Activated CD8-positive, alpha-beta memory T cell treated with anti-CD3 and anti-CD28 coated beads for 4 hours (primary cell): ENCODE measurements around the gene FGD3.

ENCODE experiments used
- DNase-seq, 2 donors: peaks; one replicate each; pipeline ENCODE4 v3.0.0-alpha.2; 2020; ENCODE audit warnings: low read depth in 2 of 2

The FGD3 gene

DNA sequence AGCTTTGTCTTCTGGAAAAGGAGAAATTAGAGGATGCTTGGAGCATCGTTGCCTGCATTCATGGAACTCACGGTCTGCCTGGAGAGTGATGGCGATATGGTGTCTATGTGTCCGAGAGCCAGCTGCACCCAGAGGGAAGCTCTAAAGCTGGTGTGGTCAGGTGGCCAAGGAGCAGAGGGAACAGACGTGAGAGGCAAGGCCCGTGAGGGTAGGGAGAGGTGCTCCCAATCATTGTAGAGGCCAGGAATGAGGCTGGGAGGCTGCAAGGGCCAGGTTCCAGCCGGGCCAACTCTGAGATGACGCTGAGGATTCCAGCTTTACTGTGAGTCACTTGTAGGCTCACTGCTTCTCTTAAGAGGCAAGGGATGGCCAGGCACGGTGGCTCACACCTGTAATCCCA lies 7.6 kb downstream of the FGD3 start:
- no peak for DNase-seq

DNA sequence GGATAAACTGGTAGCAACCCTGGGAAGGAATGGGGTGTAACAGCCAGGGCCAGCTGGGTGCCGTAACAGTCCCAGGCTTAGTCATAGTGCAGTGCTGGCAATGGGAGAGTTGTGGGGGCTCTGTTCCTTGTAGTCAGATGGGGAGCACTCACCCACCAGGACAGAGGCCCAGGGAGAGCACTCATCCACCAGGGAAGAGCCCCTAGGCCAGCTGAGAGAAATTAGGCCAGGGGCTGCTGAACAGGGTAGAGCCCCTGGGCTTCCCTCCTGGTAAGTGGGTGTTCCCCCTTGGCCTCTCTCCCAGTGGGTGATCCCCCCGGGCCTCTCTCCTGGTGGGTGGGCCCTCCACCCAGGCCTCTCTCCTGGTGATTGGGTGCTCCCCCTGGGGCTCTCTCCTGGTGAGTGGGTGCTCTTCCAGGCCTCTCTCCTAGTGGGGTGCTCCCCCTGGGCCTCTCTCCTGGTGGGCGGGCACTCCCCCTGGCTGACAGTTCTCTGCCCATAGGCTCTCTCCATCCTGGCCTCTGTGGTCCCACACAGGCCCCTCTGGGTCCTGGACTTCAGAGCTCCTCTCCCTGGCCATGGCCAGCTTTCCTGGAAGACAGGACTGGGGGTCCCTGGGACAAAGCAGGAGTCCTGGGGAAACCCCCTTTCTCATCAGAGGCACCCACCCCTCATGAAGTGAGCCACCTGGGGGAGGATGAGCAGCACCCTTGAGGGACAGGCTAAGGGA lies 13.4 kb downstream of the FGD3 start:
- no peak for DNase-seq

DNA sequence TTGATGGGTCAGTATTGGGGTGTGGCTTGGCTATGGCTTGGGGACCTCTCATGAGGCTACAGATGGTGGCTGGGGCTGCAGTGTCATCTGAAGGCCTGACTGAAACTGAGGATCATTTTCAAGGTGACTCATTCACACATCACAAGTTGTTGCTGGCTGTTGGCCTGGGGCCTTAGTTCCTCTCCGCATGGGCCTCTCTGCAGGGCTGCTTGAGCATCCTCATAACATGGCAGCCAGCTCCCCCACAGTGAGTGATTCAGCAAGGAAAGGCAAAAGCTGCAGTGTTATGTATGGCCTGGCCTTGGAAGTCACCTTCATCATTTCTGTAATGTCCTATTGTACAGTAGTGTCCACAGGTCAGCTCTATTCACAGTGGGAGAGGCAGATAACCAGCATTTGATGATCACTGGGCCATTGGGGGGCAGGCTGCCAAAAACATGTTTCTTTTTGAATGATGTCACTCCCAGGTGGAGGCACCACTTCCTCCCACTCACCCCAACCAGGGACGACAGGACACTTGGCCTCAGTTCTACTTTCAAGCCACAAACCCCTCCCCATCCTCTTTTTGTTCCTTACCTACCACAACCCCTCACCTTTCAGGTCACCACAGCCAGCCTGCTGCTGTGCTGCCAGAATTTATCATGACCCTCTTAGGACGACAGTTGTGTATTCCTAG lies 14.4 kb downstream of the FGD3 start:
- DNase-seq, result no peak

DNA sequence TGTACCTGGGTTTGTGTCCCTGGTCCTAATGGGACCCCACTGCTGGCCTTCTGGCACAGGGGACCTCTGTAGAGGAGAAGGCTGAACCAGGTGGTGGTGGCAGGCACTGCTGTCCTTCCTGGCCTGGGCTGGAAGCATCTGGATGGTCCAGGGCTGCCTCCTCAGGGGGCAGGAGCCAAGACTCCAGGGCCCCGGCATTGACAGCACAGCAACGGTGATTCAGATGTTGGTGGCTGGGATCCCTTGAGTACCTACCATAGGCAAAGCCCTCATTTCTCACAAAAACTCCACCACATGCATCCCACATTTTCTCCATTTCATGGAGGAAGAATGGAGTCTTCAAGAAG lies 15.0 kb downstream of the FGD3 start:
- no peak for DNase-seq

DNA sequence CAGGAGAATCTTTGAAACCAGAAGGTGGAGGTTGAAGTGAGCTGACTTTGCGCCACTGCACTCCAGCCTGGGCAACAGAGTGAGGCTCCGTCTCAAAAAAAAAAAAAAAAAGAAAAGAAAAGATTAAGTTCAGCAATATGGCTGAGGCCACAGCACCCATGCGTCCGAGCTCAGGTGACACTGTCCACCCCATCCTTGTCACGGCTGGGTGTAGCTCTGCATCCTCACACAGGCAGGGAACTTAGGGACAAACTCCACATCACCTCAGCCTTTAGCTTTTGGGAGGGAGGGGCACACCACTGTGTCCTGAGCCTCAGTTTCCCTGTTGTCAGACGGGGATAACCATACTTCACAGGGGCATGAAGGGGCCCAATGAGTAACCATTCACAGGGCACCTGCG lies 15.5 kb downstream of the FGD3 start:
- DNase-seq, result no peak

DNA sequence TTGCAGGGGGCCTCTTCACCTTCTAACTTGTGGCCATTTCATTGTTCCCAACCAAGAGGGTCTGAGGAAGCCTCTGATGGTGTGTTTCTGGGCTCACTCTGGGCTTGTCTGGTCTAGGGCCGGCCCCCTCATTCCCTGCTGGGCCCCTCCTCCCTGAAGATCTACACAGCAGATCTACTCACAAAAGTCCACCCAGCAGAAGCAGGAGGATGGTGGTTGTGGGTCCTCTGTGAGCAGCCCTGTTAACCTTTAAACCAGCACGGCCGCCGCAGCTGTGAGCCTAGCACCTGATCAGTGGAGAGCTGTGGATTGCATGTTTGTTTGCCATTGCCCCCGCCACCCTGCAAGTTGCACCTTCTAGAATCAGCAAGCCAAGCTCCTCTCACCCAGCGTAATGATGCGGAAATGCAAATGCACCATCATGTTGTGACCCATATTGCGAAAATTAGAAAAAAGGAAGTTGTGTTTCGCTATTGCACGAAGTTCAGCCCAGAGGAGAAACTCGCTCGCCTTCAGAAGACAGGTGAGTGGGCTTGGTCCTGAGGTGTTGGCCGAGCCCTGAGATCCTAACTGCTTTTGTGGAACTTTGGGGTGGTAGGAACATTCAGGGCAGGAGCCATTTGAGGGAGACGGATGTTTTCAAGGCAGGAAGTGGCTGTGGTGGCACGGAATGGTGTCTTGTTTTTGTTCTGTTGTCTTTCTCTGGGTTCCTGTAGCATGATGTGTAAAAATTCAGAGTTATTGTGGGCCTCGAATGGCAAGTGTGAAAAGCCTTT lies 16.7 kb downstream of the FGD3 start:
- DNase-seq, result peak; percentile 36 to 51

DNA sequence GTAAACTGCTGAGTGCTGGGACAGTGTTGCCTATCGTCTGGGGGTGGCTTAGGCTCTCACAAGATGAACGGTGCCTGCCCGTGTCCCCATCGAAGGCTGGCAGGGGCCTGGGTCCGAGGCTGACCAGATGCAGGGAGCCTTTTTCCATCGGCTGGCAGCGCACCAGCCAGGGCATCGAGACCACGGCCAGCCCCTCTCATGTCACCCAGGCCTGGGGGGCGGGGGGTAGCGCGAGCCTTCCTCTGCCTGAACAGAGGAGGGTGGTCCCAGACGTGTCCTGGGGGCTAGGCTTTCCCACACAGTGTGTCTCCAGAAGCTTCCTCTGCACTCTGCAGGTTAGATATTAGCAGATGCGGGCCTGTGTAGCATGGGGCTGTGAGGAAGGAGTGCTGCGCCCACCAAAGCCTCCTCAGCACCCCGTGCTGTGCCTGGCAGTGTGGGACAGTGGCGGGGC lies 17.3 kb downstream of the FGD3 start:
- no peak for DNase-seq

DNA sequence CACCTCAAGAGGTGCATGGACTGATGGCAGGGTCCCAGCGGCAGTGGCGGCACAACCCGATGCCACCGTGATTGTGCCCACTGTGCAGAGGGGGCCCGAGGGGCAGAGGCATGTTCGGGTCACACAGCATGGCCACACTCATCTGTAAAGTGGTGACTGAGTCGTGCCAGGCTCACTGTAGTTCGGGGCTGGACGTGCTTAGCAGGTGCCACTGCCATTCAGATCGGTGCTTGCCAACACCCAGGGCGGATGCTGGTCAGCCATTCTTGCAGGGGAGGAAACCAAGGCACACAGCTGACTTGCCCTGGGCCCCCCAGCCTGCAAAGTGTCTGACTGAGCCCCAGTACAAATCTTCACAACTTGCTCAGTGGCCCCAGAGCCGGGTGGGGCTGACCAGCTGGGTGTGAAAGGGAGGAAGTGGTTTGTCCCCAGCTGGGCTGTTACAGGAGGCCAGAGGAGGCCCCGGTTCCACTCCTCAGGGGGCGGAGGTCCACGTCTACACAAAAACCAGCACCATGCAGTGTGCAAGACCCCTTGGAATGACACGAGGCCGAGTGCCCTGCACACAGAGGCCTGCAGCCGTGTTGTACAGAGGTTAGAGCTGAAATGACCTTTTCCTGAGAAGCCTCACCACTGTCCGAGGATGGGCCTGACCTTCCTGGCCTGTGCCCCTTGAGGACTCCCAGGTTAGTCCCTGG lies 17.9 kb downstream of the FGD3 start:
- DNase-seq, result no peak

DNA sequence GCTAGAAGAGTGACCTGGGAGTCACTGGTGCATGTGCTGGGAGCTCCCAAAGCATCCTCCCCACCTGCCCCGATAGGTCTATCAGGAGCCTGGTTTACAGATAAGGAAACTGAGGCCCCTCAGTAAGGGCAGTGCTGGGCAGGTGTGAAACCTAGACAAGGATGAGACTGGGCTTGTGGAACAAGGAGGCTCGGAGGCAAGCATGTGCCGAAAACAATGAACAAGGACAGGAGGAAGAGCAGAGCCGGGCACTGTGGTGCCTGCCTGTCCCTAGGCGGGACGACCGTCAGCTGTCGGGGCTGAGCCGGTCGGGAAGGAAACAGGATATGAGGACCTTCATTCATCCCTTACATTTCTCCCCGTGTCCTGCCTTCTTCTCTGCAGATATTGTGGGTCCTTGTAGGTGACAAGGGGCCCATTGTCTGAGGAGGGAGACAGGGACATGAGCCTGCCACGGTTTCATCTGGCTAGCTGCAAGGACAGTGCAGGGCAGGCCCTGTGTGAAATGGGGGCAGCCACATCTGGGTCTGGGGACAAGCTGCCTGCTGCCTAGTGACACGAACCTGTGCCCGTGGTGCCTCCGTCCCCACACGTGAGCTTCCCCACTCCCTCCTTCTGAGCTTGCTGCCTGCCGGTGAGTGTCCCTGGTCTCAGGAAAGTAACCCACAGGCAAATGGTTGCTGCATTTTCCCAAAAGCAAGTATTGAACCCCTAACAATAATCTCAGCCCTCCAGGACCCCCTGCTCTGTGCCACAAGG lies 18.6 kb downstream of the FGD3 start:
- DNase-seq, result no peak

DNA sequence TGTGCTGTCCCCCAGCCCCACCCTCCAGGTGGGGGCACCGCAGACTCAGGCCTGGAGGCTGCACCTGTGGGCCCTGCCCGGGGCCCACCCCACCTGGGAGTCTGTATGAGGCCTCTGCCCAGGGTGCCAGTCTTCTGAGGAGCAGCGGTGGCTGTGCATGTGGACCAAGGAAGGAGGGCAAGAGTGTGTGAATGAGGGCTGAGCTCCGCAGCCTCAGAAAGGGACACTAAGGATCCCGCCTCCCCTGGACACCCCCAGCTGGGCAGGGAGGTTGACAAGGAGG lies 19.1 kb downstream of the FGD3 start:
- no peak for DNase-seq

DNA sequence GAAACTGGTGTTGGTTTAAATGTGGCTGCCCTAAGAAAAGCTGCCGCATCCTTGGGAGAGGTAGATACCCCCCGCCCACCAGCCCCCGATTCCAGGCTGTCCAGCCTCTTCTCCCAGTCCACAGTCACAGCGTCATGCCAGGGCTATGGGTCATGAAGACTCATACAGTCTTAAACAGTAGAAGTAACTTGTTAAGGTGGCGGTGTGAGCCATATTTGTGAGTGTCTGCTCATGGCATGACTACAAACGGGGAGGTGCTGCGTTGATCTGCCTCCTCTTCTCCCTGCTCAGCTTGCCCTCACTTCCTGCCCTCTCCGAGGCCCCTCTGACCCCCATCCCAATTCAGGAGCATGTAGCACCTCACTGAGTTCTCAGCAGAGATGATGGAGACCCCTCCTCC lies 20.8 kb downstream of the FGD3 start:
- no peak for DNase-seq

DNA sequence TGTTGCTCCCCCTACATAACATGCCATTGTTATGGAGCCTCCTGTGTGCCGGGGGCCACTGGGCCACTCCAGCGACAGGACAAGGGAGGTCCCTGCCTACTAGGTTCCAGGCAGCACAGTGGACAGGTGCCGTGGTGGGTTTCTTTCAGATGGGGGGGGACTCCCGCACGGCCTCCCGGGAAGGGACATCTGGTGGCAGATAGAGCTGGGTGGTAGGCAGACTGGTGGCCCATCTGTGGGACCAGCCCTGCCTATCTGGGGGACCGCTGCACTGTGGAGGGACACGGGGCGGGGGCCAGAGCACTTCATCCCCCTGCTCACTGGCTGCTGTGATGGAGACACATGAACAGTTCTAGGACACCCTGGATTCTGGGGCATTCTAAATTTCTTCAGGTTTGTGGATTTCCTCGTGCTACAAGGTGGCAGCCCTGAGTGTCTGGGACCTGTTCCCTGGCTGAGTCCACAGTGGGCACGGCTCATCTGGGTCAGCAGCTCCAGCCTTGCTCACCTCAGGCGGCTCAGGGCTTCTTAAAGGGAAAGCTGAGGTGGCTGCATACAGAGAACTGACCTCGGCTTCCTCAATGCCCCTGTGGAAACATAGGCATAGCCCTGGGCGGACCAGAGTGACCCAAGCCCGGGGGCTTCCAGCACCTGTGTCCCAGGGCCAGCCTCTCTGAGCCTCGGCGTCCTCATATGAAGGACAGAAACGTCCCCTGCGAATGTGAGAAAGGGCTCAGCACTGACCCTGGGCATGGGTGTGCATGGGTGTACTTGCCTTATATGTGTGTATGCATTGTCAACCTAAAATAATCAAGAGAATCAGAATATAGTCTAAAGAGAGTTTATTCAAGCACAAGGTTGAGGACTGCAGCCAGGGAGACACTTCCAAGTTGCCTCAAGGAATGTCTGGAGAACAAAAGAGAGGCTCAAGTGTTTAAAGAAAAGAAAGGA lies 22.5 kb downstream of the FGD3 start:
- DNase-seq, result no peak

DNA sequence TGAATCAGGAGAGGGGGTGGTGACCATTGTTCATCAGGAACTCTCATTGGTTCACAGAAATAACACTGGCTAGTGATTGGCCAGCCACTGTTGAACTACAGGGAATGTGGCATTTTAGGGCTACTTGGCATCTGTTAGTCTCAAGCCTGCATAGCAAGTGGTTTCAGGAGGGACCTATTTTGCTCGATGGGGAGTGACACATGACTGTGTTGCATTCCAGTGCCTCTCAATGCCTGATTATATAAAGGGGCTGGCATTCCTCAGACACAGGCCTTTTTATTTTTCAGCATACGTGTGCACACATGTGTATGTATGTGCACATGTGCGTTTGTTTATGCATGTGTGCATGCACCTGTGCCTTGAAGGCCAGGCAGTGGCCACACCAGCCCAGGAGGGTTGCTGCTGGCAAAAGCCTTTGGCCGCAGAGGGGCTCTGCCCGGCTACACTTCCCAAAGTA lies 23.2 kb downstream of the FGD3 start:
- DNase-seq, result no peak

DNA sequence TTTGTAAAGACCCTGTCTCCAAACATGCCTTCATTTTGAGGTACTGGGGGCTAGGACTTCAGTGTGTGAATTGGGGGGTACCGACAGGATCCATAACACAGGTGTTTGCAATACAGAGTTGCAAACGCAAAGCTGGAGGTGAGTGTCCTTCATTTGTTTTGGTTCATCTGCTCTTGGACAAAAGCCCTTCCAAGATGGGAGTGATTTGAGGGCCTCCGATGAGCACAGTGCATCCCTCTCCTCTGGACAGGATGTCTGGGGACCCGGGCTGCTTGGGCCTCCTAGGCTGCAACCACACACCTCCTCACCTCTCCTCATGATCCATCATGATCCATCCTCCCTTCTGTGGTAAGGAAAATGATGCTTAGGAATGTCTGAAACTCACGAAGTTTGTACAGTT lies 23.8 kb downstream of the FGD3 start:
- no peak for DNase-seq

DNA sequence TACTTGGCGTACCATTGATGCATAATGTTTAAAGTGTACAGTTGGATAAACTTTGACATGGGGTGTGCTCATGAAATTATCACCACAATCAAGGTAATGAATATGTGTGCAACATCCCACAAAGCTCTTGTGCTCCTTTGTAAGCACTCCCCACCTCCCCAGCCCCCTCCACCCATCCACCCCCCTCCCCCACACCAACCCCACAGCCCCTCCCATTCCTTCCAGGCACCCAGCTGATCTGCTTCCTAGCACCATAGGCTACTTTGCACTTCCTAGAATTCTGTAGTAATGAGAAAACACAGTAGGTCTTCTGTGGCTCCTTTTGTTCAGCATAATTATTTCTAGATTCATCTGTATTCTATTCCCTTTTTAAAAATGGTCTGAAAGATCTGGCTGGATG lies 24.5 kb downstream of the FGD3 start:
- no peak for DNase-seq

DNA sequence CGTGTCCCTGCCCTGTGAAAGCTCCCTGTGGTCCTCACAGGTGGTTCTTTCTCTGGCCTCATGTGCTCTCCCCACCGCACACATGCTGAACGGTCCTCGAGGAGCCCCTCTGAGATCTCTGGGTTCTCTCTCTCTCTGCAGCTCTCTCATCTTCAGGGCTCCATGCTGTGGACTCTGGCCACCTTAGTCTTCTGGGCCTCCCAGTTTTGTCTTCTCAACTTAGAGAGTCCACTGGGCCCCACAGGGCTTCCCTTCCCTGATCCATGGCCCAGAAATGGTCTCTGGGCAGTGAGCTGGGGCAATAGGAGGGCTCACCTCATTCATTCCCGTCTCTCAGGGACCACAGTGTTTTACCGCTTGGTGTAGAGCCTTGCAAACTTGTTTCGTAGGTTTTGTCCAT lies 26.4 kb downstream of the FGD3 start:
- no peak for DNase-seq

DNA sequence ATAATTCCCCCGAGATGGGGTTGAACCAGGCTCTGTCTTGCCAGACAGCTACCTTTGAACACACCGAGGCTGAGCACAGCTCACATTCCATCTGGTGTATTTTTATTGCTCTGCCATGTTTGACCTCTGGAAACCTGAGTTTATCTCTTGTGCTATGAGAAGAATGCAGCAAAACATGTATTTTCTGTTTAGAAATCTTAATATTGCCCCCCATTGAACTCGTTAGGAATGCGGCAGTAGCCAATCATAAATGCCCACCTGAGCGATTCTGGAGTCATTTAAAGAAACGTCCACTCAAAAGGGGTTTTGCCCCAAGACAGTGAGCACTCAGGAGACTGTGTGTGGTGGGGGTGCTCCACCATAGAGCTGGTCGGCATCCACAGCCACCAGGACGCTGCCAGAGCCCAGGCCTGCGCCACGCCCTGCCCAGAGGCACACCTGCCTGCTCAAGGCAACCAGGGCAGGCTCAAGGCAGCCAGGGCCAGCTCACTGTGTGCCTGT lies 26.9 kb downstream of the FGD3 start:
- no peak for DNase-seq

DNA sequence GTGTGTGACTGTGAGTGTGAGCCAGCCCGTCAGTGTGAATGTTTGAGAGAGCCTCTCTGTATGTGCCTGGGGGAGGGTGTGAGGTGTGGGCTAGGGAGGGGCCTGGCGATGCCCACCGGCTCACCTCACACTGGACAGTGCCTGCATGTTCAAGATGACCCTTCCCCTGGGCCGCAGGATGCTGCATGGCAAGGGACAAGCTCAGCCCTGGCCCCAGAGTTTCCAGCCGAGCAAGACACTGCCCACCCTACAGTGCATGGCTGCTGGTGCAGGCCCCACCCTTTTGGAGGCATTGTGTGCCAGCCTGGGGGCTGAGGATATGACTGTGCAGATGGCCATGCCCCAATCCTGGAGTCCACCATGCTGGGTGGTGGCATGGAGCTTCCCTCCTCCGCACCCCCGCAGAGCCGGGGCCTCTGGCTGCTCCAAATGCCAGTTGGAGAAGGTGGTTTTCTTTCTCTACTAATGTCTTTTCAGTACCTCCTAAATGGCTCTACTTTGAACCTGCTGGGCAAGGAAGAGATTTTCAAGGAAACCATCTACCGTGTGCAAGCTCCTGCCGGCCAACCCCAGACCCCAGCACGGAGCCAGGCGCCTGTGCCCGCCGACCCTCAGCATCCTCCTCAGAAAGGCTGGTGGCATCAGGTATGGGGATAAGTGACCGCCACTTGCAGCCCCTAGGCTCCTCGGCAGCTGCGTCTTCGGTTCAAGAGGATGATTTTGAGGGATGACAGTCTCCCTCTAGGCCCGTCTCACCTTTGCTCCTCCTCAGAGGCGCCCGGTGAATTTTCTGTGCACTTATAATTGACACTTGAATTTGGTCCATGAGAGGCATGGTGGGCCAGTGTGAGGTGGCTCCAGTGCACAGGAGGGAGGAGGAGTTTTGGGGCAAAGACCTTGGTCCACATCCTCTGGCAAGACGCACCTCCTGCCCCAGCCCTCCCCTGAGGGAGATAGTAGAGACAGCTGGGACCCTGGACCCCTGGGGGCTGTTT lies 27.7 kb downstream of the FGD3 start:
- DNase-seq, result no peak

DNA sequence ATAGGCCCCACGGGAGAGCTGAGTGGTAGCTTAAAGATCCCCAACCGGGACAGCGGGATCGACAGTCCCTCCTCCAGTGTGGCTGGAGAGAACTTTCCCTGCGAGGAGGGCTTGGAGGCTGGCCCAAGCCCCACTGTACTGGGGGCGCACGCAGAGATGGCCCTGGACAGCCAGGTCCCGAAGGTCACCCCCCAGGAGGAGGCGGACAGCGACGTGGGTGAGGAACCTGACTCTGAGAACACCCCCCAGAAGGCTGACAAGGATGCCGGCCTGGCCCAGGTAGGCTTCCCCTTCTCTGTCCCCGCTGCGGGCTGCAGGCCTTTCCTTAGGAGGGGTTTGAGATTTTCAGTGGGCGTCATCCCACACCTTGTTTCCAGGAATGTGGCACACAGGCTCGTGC lies 29.1 kb downstream of the FGD3 start:
- DNase-seq, result no peak
